ENCODE results near the gene LRRC8D. TPM values are rescaled to one million over a fixed set of nuclear protein-coding genes. Genes with fewer than 3 reads are reported as not detected.
A peak's percentile ranks its signal among the peaks of the same experiment; 100 is the strongest.

Gene LRRC8D
- total RNA-seq, 1 experiment from 2014 or later = 19.6 TPM

DNA sequence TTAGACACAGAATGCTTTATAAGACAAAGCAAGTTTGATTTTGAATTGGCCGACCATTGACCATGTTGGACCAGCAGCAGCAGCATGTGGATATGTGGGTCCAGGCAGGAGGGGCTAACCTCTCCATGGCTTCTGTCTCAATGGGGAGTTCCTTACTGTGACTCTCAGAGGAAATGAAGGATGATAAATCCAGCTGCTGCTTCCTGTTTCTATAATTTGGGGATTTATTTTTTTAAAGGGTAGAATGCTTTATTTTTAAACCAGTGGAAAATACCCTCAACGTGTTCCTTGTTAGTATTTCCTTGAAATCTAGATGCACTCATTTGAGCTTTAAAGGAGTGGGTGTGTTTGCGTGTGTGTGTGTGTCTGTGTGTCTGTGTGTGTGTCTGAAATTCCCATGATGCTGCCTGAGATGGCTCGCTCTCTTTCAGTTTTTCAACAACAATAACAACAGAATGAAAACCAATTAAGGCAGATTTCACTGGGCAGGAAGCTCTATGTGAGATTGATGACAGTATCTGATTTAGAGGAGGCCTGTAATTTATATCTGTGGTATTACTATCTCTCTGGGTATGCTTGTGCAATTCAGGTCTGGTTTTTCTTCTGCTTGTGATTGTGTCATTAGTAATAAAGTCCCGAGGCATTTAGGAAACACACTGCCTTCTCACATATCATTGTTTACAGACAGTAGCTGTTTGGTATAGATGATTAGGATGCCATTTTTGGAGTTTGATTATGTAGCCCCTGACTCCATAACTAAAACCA, 88.0 kb downstream of the LRRC8D start:
- CTCF ChIA-PET = interaction anchor here (0.6 kb wide), 1 partner anchor 44 kb away, joined by 4 read pairs; no protein-coding TSS in a partner anchor
- peak overlapping the region; percentile 42 for H3K4me2 ChIP-seq (ENCODE audit: low read length)
- no peaks in the 10 kb centered on the region for H3K36me3 ChIP-seq (ENCODE audit: low read depth, low read length)
- no peaks in the 10 kb centered on the region for H3K9me2 ChIP-seq (replicated peaks; ENCODE audit: low read length)
- no TSS peak for BruUV-seq (replicated peaks)
- H3K27ac ChIP-seq (ENCODE audit: low read length) = peak overlapping the region; percentile 89
- no peak for TF ChIP-seq EZH2phosphoT487 (IDR thresholded peaks at IDR 0.05; ENCODE audit: borderline replicate concordance, low read length)
- TF ChIP-seq, protein P1, sequence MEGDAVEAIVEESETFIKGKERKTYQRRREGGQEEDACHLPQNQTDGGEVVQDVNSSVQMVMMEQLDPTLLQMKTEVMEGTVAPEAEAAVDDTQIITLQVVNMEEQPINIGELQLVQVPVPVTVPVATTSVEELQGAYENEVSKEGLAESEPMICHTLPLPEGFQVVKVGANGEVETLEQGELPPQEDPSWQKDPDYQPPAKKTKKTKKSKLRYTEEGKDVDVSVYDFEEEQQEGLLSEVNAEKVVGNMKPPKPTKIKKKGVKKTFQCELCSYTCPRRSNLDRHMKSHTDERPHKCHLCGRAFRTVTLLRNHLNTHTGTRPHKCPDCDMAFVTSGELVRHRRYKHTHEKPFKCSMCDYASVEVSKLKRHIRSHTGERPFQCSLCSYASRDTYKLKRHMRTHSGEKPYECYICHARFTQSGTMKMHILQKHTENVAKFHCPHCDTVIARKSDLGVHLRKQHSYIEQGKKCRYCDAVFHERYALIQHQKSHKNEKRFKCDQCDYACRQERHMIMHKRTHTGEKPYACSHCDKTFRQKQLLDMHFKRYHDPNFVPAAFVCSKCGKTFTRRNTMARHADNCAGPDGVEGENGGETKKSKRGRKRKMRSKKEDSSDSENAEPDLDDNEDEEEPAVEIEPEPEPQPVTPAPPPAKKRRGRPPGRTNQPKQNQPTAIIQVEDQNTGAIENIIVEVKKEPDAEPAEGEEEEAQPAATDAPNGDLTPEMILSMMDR (conservative IDR thresholded peaks at IDR 0.05; ENCODE audit: low read depth, low read length) = no peak
- H3K4me3 ChIP-seq (ENCODE audit: low read length) = no peak overlapping the region
- DNase-seq (peak; percentile 63), ATAC-seq (no peak)
- no peak overlapping the region; the same call in 1 of the 2 replicates for H3K9ac ChIP-seq (ENCODE audit: low read length)
- H2AFZ ChIP-seq (ENCODE audit: low read length) = no peak overlapping the region
- intact Hi-C loops (cut with micrococcal nuclease) = loop anchor here (5.0 kb wide), 3 partner anchors 43 to 67 kb away; no protein-coding TSS in a partner anchor
- peaks cover 53% of the 10 kb centered on the region for H3K4me1 ChIP-seq (ENCODE audit: insufficient read depth, low read length)
- H3F3A ChIP-seq (ENCODE audit: low read length, unreplicated experiment) = peaks cover 5% of the 10 kb centered on the region
- POLR2A ChIA-PET (ENCODE audit: unreplicated experiment) = no interaction called here
- peaks cover 20% of the 10 kb centered on the region for H3K79me2 ChIP-seq (ENCODE audit: low read length)
- H4K20me1 ChIP-seq (ENCODE audit: low read length) = no peaks in the 10 kb centered on the region
- H3K27me3 ChIP-seq (ENCODE audit: low read length) = no peaks in the 10 kb centered on the region
- H3K9me3 ChIP-seq (ENCODE audit: low read length) = no peaks in the 10 kb centered on the region

- DNase-seq (no peak), ATAC-seq (no peak)
- Histone ChIP-seq H3K36me3 (ENCODE audit: low read depth, low read length) (no peaks in the 10 kb centered on the region), H3K4me1 (ENCODE audit: insufficient read depth, low read length) (peaks cover 42% of the 10 kb centered on the region), H3K4me2 (ENCODE audit: low read length) (no peak overlapping the region), H3K4me3 (ENCODE audit: low read length) (no peak overlapping the region), H3F3A (ENCODE audit: low read length, unreplicated experiment) (peaks cover 5% of the 10 kb centered on the region), H3K9me3 (ENCODE audit: low read length) (no peaks in the 10 kb centered on the region), H3K27ac (ENCODE audit: low read length) (no peak overlapping the region), H3K27me3 (ENCODE audit: low read length) (no peaks in the 10 kb centered on the region), H4K20me1 (ENCODE audit: low read length) (no peaks in the 10 kb centered on the region), H3K79me2 (ENCODE audit: low read length) (peaks cover 20% of the 10 kb centered on the region), H2AFZ (ENCODE audit: low read length) (no peak overlapping the region), H3K9me2 (replicated peaks; ENCODE audit: low read length) (no peaks in the 10 kb centered on the region), H3K9ac (ENCODE audit: low read length) (no peak overlapping the region)
- ChIA-PET POLR2A (ENCODE audit: unreplicated experiment) (no interaction called here), CTCF (no interaction called here)
- BruUV-seq (replicated peaks) = no TSS peak
- TF ChIP-seq EZH2phosphoT487 (IDR thresholded peaks at IDR 0.05; ENCODE audit: borderline replicate concordance, low read length) (no peak), EZH2 (IDR thresholded peaks at IDR 0.05; ENCODE audit: low read length, unreplicated experiment) (no peak)
- TF ChIP-seq, protein P1 (conservative IDR thresholded peaks at IDR 0.05; ENCODE audit: low read depth, low read length) = no peak
- intact Hi-C loops (cut with micrococcal nuclease) = no loop called here
Measured at GRCh38 chr1:89910268-89910667, 89.4 kb downstream of the LRRC8D start.

DNA sequence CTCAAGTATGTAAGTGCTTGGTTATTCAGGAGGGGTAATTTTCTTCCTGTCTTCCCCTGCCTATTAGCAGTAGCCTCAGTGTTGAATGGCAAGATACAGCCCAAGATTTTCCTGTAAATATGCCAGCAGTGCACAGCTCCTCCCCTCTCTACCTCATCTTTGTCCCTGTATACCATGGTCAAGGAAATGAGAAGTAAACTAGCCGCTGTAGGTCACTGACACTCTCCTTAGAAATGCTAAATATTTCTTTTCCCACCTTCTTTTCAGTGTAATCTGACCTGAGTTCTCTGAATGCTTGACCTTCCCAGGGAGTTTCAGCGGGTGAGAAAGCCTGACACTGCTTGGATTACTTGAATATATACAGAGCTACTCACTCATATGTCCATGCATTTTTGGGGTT, 89.9 kb downstream of the LRRC8D start:
- Histone ChIP-seq H3K4me3 (ENCODE audit: low read length) (no peak overlapping the region), H3F3A (ENCODE audit: low read length, unreplicated experiment) (peaks cover 5% of the 10 kb centered on the region), H3K79me2 (ENCODE audit: low read length) (peaks cover 20% of the 10 kb centered on the region), H3K9me3 (ENCODE audit: low read length) (no peaks in the 10 kb centered on the region), H3K27me3 (ENCODE audit: low read length) (no peaks in the 10 kb centered on the region), H3K4me2 (ENCODE audit: low read length) (no peak overlapping the region), H3K4me1 (ENCODE audit: insufficient read depth, low read length) (peaks cover 37% of the 10 kb centered on the region), H3K27ac (ENCODE audit: low read length) (no peak overlapping the region), H3K9me2 (replicated peaks; ENCODE audit: low read length) (no peaks in the 10 kb centered on the region), H4K20me1 (ENCODE audit: low read length) (no peaks in the 10 kb centered on the region), H2AFZ (ENCODE audit: low read length) (no peak overlapping the region), H3K36me3 (ENCODE audit: low read depth, low read length) (no peaks in the 10 kb centered on the region), H3K9ac (ENCODE audit: low read length) (no peak overlapping the region)
- no peak for TF ChIP-seq EZH2 (IDR thresholded peaks at IDR 0.05; ENCODE audit: low read length, unreplicated experiment)
- TF ChIP-seq, protein P1 (conservative IDR thresholded peaks at IDR 0.05; ENCODE audit: low read depth, low read length) = no peak
- TF ChIP-seq EZH2phosphoT487 (IDR thresholded peaks at IDR 0.05; ENCODE audit: borderline replicate concordance, low read length) = no peak
- intact Hi-C loops (cut with micrococcal nuclease) = no loop called here
- no peak for ATAC-seq
- CTCF ChIA-PET = no interaction called here
- peak; percentile 37 for DNase-seq
- BruUV-seq (replicated peaks) = no TSS peak
- POLR2A ChIA-PET (ENCODE audit: unreplicated experiment) = no interaction called here
